GM21526 (cell line): ENCODE results near the gene KAT6B.

ENCODE experiments used
- ATAC-seq: cut with Tn5 transposase; IDR thresholded peaks from one replicate; pipeline ENCODE4 v1.9.1; 2021; ENCODE audit warnings: moderate library complexity; ENCODE audit not compliant: unreplicated experiment, low FRiP score

The KAT6B gene

GRCh38 chr10:74944205-74944604 is 117.8 kb downstream of the KAT6B start:
- ATAC-seq: no peak

- no peak for ATAC-seq
Observed at GRCh38 chr10:74947781-74948401, 121.5 kb downstream of the KAT6B start.

GRCh38 chr10:74949034-74949832 is 122.8 kb downstream of the KAT6B start:
- no peak for ATAC-seq

GRCh38 chr10:74949843-74950765 is 123.7 kb downstream of the KAT6B start:
- ATAC-seq: no peak

- no peak for ATAC-seq
Observed at GRCh38 chr10:74953214-74953613, 126.8 kb downstream of the KAT6B start.

- no peak for ATAC-seq
Observed at GRCh38 chr10:74955796-74956195, 129.4 kb downstream of the KAT6B start.

- no peak for ATAC-seq
Observed at GRCh38 chr10:74956555-74957111, 130.2 kb downstream of the KAT6B start.

GRCh38 chr10:74957285-74957961 is 131.0 kb downstream of the KAT6B start:
- ATAC-seq: no peak

GRCh38 chr10:74958316-74958715 is 131.9 kb downstream of the KAT6B start:
- ATAC-seq: no peak

- ATAC-seq: no peak
Observed at GRCh38 chr10:74960670-74961069, 134.3 kb downstream of the KAT6B start.

GRCh38 chr10:74962517-74962916 is 136.1 kb downstream of the KAT6B start:
- ATAC-seq: no peak

- ATAC-seq: no peak
Observed at GRCh38 chr10:74963549-74963948, 137.1 kb downstream of the KAT6B start.

GRCh38 chr10:74967911-74968666 is 141.7 kb downstream of the KAT6B start:
- ATAC-seq: no peak

GRCh38 chr10:74968667-74969061 is 142.3 kb downstream of the KAT6B start:
- ATAC-seq: no peak

GRCh38 chr10:74969093-74969492 is 142.7 kb downstream of the KAT6B start:
- ATAC-seq: no peak

GRCh38 chr10:74969530-74969929 is 143.1 kb downstream of the KAT6B start:
- no peak for ATAC-seq

- ATAC-seq: no peak
Observed at GRCh38 chr10:74973741-74974392, 147.5 kb downstream of the KAT6B start.

GRCh38 chr10:74975758-74976157 is 149.4 kb downstream of the KAT6B start:
- ATAC-seq: no peak

GRCh38 chr10:74976565-74976964 is 150.2 kb downstream of the KAT6B start:
- no peak for ATAC-seq
